A549 (cell line): ENCODE measurements around the gene FGD4.

Experiments used
- CEBPB ChIP-seq, 2 experiments: fragments of >200 bp in 1 of 2; sonication (Bioruptor Twin) in 1 of 2; formaldehyde crosslinking in 1 of 2; IDR thresholded peaks; 2 replicates each; pipeline ENCODE4 v1.6.1; 2012 to 2016
- EP300 ChIP-seq, 2 experiments: fragments of >200 bp; sonication (Bioruptor Twin); formaldehyde crosslinking; IDR thresholded peaks; 2 replicates in 1 of 2; 3 replicates in 1 of 2; pipeline ENCODE4 v1.6.1; 2016 to 2017
- JUN ChIP-seq, 2 experiments: fragments of >200 bp; sonication (Bioruptor Twin); formaldehyde crosslinking; IDR thresholded peaks; 2 replicates in 1 of 2; 3 replicates in 1 of 2; pipeline ENCODE4 v1.6.1; 2016 to 2017
- POLR2A ChIP-seq: IDR thresholded peaks from 2 replicates; pipeline ENCODE4 v1.6.1; 2012; ENCODE audit warnings: mild to moderate bottlenecking, low read length
- RCOR1 ChIP-seq: fragments of 150-350 bp; IDR thresholded peaks from 2 replicates; pipeline ENCODE4 v1.6.1; 2014; ENCODE audit warnings: antibody characterized with exemption, low read length, low read depth
- TF ChIP-seq, protein P1 (sequence below): fragments of 200-600 bp; sonication (generic); IDR thresholded peaks from 2 replicates; pipeline ENCODE4 v1.6.1; 2016; ENCODE audit warnings: antibody characterized with exemption, mild to moderate bottlenecking, moderate library complexity
- TF ChIP-seq, protein P2 (sequence below): fragments of >200 bp; sonication (Bioruptor Twin); formaldehyde crosslinking; IDR thresholded peaks from 3 replicates; pipeline ENCODE4 v1.5.1; 2016

DNA sequence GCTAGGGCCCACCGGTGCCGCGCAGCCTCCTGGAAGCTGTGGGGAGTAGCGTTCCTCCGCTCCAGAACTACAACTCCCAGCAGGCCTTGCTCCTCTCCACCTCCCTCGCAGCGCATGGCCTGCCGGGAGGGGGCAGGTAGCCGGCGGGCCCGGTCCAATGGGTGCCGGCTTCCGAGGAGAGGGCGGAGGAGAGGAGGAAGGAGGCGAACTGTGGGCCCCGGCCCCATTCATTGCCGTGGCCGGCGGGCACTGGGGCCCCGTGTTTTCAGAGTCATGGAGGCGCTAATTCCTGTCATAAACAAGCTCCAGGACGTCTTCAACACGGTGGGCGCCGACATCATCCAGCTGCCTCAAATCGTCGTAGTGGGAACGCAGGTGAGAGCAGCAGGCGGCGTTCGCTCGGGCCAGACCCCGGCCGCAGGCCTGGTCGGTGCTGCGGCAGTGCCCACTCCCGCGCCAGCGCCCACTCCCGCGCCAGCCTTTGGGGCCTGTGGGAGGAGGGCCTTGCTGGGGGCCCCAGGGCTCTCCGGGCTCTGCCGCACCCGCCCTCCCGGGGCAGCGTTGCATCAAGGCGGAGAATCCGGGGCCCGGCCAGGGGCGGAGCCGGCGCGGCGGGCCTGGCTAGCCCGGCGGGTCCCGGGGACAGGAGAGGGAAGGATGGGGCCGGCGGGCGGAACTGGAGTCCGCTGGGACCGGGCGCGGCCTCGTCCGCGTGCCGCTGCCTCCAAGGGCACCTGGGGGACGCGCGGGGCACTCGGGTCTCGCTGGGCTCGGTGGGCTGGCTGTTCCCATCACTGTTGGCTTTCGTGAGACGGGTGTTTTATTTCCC lies 279.9 kb downstream of the FGD4 start, which contains the start of gene DNM1L:
- TF ChIP-seq, protein P1, sequence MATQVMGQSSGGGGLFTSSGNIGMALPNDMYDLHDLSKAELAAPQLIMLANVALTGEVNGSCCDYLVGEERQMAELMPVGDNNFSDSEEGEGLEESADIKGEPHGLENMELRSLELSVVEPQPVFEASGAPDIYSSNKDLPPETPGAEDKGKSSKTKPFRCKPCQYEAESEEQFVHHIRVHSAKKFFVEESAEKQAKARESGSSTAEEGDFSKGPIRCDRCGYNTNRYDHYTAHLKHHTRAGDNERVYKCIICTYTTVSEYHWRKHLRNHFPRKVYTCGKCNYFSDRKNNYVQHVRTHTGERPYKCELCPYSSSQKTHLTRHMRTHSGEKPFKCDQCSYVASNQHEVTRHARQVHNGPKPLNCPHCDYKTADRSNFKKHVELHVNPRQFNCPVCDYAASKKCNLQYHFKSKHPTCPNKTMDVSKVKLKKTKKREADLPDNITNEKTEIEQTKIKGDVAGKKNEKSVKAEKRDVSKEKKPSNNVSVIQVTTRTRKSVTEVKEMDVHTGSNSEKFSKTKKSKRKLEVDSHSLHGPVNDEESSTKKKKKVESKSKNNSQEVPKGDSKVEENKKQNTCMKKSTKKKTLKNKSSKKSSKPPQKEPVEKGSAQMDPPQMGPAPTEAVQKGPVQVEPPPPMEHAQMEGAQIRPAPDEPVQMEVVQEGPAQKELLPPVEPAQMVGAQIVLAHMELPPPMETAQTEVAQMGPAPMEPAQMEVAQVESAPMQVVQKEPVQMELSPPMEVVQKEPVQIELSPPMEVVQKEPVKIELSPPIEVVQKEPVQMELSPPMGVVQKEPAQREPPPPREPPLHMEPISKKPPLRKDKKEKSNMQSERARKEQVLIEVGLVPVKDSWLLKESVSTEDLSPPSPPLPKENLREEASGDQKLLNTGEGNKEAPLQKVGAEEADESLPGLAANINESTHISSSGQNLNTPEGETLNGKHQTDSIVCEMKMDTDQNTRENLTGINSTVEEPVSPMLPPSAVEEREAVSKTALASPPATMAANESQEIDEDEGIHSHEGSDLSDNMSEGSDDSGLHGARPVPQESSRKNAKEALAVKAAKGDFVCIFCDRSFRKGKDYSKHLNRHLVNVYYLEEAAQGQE = no peak
- TF ChIP-seq POLR2A = peak; percentile 90
- TF ChIP-seq EP300 (IDR thresholded peaks at IDR 0.05) = no peak
- TF ChIP-seq JUN (IDR thresholded peaks at IDR 0.05) = peak; percentile 73 to 80; a peak in 4 of 5 replicates
- no peak for TF ChIP-seq RCOR1
- TF ChIP-seq, protein P2, sequence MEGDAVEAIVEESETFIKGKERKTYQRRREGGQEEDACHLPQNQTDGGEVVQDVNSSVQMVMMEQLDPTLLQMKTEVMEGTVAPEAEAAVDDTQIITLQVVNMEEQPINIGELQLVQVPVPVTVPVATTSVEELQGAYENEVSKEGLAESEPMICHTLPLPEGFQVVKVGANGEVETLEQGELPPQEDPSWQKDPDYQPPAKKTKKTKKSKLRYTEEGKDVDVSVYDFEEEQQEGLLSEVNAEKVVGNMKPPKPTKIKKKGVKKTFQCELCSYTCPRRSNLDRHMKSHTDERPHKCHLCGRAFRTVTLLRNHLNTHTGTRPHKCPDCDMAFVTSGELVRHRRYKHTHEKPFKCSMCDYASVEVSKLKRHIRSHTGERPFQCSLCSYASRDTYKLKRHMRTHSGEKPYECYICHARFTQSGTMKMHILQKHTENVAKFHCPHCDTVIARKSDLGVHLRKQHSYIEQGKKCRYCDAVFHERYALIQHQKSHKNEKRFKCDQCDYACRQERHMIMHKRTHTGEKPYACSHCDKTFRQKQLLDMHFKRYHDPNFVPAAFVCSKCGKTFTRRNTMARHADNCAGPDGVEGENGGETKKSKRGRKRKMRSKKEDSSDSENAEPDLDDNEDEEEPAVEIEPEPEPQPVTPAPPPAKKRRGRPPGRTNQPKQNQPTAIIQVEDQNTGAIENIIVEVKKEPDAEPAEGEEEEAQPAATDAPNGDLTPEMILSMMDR = no peak
- TF ChIP-seq CEBPB (IDR thresholded peaks at IDR 0.05) = no peak
